ENCODE results near the gene DGUOK.
A peak's percentile ranks its signal among the peaks of the same experiment; 100 is the strongest.
"Not testable (repeated sequence)": the region's sequence is repeated elsewhere in the genome, so short reads cannot be mapped to it uniquely, and the experiment has no call there.

DGUOK gene

GRCh38 chr2:73897240-73897583 lies 29.5 kb upstream of the DGUOK start:
- H3K4me3 ChIP-seq (ENCODE audit: low read length): peak overlapping the region; percentile 28
- DNase-seq (ENCODE audit: low read depth, low spot score): no peak

- DNase-seq (ENCODE audit: low read depth, low spot score): no peak
- H3K4me3 ChIP-seq (ENCODE audit: low read length): no peak overlapping the region
Observed at GRCh38 chr2:73897934-73898333, 28.7 kb upstream of the DGUOK start.

GRCh38 chr2:73899801-73900336 lies 26.8 kb upstream of the DGUOK start:
- no peak overlapping the region for H3K4me3 ChIP-seq (ENCODE audit: low read length)
- no peak for DNase-seq (ENCODE audit: low read depth, low spot score)

GRCh38 chr2:73901143-73901542 lies 25.5 kb upstream of the DGUOK start:
- no peak for DNase-seq (ENCODE audit: low read depth, low spot score)
- H3K4me3 ChIP-seq (ENCODE audit: low read length): no peak overlapping the region

- no peak for DNase-seq (ENCODE audit: low read depth, low spot score)
- no peak overlapping the region for H3K4me3 ChIP-seq (ENCODE audit: low read length)
Observed at GRCh38 chr2:73902284-73902683, 24.4 kb upstream of the DGUOK start.

GRCh38 chr2:73903313-73903712 lies 23.4 kb upstream of the DGUOK start:
- DNase-seq (ENCODE audit: low read depth, low spot score): no peak
- no peak overlapping the region for H3K4me3 ChIP-seq (ENCODE audit: low read length)

- not testable (repeated sequence) for H3K4me3 ChIP-seq (ENCODE audit: low read length); DNase-seq (ENCODE audit: low read depth, low spot score)
Observed at GRCh38 chr2:73903949-73904613, 22.6 kb upstream of the DGUOK start.

GRCh38 chr2:73904952-73905351 lies 21.7 kb upstream of the DGUOK start:
- no peak for DNase-seq (ENCODE audit: low read depth, low spot score)
- H3K4me3 ChIP-seq (ENCODE audit: low read length): no peak overlapping the region

- DNase-seq (ENCODE audit: low read depth, low spot score): no peak
- H3K4me3 ChIP-seq (ENCODE audit: low read length): no peak overlapping the region
Observed at GRCh38 chr2:73906847-73907505, 19.7 kb upstream of the DGUOK start.

- H3K4me3 ChIP-seq (ENCODE audit: low read length): no peak overlapping the region
- DNase-seq (ENCODE audit: low read depth, low spot score): peak; percentile 50
Observed at GRCh38 chr2:73907840-73908452, 18.7 kb upstream of the DGUOK start.

- no peak overlapping the region for H3K4me3 ChIP-seq (ENCODE audit: low read length)
- no peak for DNase-seq (ENCODE audit: low read depth, low spot score)
Observed at GRCh38 chr2:73908689-73909652, 17.7 kb upstream of the DGUOK start.

- no peak for DNase-seq (ENCODE audit: low read depth, low spot score)
- H3K4me3 ChIP-seq (ENCODE audit: low read length): no peak overlapping the region
Observed at GRCh38 chr2:73910873-73911547, 15.7 kb upstream of the DGUOK start.

- H3K4me3 ChIP-seq (ENCODE audit: low read length): no peak overlapping the region
- no peak for DNase-seq (ENCODE audit: low read depth, low spot score)
Observed at GRCh38 chr2:73911548-73912208, 15.0 kb upstream of the DGUOK start.

GRCh38 chr2:73913414-73914054 lies 13.1 kb upstream of the DGUOK start:
- no peak for DNase-seq (ENCODE audit: low read depth, low spot score)
- H3K4me3 ChIP-seq (ENCODE audit: low read length): no peak overlapping the region

GRCh38 chr2:73914667-73915066 lies 12.0 kb upstream of the DGUOK start:
- no peak for DNase-seq (ENCODE audit: low read depth, low spot score)
- no peak overlapping the region for H3K4me3 ChIP-seq (ENCODE audit: low read length)

- H3K4me3 ChIP-seq (ENCODE audit: low read length): no peak overlapping the region
- DNase-seq (ENCODE audit: low read depth, low spot score): no peak
Observed at GRCh38 chr2:73915437-73915993, 11.2 kb upstream of the DGUOK start.

GRCh38 chr2:73916666-73917065 lies 10.0 kb upstream of the DGUOK start:
- H3K4me3 ChIP-seq (ENCODE audit: low read length): no peak overlapping the region
- no peak for DNase-seq (ENCODE audit: low read depth, low spot score)

- no peak overlapping the region for H3K4me3 ChIP-seq (ENCODE audit: low read length)
- no peak for DNase-seq (ENCODE audit: low read depth, low spot score)
Observed at GRCh38 chr2:73917296-73917695, 9.4 kb upstream of the DGUOK start.

All from Jurkat, Clone E6-1 (cell line).